ENCODE data around the gene HYOU1.
A peak's percentile ranks its signal among the peaks of the same experiment; 100 is the strongest.
"Not testable (repeated sequence)": the region's sequence is repeated elsewhere in the genome, so short reads cannot be mapped to it uniquely, and the experiment has no call there.

The HYOU1 gene

DNA sequence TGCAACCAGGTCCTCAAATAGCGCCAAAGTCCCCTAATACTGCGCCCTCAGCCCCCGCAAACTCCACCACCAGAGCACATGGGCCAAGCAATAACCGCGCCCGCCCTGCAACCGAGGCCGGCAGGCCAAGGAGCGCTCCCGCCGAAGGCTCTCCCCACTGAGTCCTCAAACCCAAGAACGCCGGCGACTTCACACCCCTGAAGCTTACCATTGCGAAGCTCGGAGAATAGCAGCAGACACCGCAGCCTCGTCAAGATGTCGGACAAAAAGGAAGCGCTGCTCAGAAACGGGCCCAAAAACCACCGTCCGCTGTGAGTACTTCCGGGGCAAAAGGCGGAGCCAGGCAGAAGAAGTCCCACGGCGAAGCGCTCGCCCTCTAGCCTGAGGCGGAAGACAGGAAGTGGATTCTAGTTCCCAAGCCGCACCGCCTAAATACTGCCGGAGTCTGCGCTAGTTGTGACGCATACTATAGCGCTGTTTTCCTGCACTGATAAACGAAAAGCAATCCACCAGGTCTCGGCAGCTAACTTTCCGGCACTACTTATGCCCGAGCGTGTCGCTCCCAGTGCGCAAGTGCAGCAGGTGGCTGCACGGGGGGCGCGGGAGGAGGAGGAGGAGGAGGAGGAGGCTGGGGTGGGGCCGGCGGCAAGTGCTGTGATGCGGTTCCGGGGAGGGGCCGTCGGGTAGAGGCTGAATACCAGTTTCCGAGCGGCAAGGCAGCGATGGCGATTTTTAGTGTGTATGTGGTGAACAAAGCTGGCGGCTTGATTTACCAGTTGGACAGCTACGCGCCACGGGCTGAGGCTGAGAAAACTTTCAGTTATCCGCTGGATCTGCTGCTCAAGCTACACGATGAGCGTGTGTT is 38.7 kb downstream of the HYOU1 start, which contains the start of the genes RPS25 and TRAPPC4:
TSS of gene RPS25 (minus strand) at position 270 of the 865 bp plus-strand sequence. CDS start at position 211, 59 bp downstream.
TSS of gene TRAPPC4 (plus strand) at position 693 of the 865 bp plus-strand sequence. CDS start at position 723, 30 bp downstream.
- DNase-seq = peak; percentile 96 to 98 (median 96)

DNA sequence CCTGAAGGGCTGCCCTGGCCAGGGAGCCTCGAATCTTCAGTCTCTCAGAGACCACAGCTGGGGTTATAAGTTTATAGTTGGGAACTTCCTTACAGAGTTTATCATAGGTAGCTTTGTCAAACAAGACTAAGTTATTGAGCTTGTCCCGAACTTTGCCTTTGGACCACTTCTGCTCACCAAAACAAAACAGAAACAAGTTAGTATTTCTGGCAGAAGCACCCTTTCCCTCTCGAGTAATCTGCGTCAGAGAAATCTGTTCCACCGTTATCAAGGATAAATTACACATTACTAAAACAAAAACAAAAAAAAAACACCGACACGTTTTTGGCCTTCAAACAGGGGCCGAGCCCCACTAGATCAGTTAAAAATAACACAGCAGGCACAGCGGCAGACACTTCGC is 39.6 kb downstream of the HYOU1 start:
- not testable (repeated sequence) for DNase-seq

DNA sequence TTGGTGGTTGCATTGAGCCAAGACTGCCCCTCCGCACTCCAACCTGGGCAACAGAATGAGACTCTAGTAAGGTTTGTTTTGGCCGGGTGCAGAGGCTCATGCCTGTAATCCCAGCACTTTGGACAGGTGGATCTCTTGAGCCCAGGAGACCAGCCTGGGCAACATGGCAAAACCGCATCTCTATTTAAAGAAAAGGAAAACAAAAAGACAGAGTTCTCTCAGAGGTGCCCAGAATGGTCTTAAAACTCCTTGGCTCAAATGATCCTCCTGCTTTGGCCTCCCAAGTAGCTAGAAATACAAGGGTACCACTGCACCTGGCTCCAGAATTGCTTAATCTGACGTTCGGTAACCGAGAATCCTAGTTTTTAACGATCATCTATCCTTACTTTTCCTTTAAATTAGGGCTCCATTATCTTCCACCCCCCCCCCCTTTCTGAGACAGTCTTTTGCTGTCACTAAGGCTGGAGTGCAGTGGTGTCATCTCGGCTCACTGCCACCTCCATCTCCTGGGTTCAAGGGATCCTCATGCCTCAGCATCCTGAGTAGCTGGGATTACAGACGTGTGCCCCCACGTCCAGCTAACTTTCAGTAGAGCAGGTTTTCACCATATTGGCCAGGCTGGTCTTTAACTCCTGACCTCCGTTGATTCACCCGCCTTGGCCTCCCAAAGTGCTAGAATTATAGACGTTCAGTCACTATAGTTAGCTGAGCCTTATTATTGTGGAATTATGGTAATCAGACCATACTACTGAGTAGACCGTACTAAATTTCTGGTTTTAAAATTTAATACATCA is 40.6 kb downstream of the HYOU1 start:
- no peak for DNase-seq

DNA sequence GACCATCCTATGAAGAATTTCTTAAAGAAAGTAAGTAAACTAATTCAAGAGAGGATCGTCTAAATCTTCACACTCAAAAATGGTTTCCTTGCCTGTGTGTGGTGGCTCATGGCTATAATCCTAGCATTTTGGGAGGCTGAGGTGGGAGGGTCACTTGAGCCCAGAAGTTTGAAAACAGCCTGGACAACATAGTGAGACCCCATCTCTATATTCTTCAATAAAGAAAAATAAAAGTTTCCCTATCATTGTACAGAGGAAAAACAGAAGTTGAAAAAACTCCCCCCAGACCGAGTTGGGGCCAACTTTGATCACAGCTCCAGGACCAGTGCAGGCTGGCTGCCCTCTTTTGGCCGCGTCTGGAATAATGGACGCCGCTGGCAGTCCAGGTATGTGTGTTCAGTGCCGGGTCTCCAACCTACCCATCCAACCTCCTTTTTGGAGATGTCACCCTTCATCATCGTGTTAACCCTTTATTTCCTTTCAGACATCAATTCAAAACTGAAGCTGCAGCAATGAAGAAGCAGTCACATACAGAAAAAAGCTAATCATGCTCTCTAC is 41.9 kb downstream of the HYOU1 start:
- peak in 1 of 4 experiments; percentile 21 for DNase-seq

DNA sequence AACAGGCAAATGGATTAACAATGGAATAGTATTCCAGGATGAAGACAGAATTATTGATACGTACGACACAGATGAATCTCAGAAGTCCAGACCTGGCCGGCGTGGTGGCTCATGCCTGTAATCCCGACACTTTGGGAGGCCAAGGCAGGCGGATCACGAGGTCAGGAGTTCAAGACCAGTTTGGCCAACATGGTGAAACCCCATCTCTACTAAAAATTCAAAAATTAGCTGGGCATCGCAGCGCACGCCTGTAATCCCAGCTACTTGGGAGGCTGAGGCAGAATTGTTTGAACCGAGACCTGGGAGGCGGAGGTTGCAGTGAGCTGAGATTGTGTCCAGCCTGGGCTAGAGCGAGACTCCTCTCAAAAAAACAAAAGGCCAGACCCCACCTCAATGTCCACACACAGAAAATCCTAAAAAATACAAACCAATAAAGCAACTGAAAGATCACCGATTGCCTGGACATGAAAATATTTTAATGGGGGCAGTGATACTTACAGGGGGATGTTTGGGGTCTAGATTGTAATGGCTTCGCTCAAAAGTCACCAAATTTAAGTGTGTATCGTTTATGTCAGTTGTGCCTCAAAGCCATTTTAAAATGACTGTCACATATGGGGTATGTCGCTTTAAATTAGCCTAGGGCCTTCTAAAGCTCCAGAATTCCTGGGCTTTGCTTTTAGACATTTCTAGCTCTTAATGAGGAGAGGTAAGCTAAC is 42.6 kb downstream of the HYOU1 start:
- no peak for DNase-seq

DNA sequence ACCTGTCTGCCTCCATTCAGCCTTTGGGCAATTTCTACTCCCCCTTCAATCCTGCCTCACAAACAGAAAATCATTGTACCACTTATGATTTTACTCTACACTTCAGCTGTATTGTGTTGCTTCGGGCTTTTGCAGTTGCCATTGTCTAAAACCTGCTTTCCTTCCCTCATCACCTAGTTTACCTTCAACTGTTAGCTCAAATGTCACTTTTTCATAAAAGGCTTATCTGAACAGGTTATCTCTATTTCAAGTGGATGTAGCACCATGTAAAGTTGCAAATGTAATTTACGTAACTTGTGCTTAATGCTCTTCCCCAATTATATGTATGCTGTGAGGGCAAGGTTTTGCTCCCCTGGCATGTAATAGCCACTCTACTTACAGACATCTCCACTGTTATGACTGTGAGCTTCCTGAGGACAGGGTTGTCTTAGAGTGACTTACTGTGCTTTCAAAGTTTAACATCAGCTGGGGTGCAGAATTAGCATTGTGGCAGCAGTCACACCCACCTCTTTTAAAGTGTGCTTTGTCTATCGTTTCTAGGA is 44.3 kb downstream of the HYOU1 start:
- DNase-seq = no peak

DNA sequence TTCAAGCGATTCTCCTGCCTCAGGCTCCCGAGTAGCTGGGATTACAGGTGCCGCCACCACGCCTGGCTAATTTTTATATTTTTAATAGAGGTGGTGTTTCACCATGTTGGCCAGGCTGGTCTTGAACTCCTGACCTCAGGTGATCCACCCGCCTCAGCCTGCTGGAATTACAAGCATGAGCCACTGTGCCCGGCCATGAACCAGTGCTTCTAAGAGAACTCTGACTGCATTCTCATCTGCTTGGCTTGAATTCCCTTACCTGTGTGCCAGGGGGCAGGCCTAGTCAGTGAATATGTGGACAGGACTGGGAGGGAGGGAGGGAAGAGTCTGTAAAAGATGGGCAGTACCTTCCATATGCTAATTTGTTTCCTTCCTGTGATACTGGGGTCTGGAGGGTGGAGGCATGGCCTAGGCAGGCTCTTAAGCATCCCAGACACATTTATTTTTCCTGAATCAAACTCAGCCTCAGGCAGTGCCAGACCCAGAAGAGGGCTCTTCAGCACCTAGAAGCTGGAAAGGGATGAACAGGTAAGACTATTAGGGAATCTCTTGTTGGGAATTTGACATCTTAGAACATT is 45.4 kb downstream of the HYOU1 start:
- DNase-seq = no peak

DNA sequence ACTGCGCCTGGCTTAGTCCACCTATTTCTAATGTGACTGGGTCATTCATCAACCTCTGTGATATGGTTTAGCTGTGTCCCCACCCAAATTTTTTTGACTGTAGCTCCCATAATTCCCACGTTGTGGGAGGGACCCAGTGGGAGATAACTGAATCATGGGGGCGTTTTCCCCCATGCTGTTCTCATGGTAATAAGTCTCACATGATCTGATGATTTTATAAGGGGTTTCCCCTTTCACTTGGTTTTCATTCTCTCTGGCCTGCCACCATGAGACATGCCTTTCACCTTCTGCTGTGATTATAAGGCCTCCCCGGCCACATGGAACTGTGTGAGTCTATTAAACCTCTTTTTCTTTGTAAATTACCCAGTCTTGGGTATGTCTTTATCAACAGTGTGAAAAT is 50.3 kb downstream of the HYOU1 start:
- DNase-seq = no peak

DNA sequence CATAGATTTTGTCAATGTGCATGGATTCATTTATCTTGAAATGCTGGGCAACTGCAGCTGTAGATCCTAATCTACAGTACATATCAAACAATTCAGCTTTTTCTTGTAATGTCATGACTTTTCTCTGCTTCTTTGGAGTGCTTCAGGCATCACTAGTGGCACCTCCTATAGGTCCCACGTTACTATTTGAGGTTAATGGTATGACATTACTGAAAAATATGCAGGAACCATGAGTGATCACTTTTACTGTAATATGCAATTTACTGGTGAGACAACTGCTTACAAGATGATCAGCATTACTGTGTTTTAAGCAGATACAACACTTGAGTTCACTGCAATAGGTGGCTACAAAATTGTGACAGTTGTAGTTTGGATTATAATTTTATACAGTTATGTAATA is 56.1 kb downstream of the HYOU1 start:
- no peak for DNase-seq

DNA sequence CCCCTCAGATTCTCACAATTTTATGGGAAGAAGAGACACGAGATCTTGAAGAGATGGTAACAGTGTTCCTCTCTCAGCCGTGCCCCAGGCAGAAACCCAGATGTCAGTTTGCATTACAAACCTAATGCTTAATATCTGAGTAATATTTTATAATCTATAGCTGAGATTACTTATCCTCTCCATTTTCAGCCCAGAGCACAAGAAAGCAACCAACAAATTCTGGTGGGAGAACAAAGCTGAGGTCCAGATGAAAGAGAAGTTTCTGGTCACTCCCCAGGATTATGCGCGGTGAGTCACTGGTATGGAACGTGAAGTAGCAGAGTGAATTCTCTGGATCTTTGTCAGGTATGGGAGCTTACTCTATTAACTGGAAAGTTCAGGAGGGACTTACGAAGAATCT is 58.2 kb downstream of the HYOU1 start:
- DNase-seq = no peak

DNA sequence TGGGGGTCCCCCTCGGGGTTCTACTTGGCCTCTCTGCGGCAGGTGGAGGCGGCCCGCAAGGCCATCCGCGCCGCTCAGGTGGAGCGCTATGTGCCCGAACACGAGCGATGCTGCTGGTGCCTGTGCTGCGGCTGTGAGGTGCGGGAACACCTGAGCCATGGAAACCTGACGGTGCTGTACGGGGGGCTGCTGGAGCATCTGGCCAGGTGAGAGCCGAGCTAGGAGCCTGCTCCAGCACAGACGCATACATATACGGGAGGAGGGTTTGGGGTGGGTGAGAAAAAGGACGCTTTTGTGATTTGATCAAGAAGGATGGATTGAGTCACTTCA is 58.7 kb downstream of the HYOU1 start:
- DNase-seq = no peak

DNA sequence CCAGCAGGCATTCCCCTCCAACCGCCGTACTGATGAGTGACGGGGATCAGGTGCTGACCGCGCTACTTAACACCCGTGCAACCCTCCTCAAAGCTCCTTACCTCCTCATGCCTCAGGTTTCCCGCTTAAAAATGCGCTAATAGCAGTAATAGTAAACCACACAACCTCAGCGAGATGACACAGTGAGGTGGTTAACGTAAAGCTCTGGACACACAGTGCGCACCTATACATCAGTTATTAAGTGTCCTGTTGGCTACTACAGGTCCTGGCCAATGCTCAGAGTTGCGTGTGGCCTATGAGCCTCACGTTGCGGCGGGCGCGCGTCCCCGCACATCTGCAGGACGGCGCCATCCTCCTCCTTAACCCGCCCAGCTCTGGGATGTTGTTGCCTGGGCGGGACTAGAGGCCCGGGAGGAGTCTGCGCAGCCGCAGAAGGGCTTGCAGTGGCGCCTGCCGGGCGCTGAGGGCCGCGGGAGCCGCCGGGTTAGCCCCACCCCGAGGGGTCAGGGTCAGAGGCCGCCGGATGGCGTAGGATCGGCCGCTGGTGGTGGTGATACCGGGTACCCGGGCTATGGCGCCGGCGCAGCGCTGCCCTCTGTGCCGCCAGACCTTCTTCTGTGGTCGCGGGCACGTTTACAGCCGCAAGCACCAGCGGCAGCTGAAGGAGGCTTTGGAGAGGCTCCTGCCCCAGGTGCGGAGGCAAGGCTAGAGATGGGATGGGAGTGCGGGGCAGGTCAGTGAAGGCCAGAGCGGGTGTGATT is 59.2 kb downstream of the HYOU1 start, which contains the start of gene CENATAC:
TSS of gene CENATAC (plus strand) at position 512 of the 761 bp plus-strand sequence. CDS start at position 572, 60 bp downstream.
- peak; percentile 97 to 99 (median 98) for DNase-seq

DNA sequence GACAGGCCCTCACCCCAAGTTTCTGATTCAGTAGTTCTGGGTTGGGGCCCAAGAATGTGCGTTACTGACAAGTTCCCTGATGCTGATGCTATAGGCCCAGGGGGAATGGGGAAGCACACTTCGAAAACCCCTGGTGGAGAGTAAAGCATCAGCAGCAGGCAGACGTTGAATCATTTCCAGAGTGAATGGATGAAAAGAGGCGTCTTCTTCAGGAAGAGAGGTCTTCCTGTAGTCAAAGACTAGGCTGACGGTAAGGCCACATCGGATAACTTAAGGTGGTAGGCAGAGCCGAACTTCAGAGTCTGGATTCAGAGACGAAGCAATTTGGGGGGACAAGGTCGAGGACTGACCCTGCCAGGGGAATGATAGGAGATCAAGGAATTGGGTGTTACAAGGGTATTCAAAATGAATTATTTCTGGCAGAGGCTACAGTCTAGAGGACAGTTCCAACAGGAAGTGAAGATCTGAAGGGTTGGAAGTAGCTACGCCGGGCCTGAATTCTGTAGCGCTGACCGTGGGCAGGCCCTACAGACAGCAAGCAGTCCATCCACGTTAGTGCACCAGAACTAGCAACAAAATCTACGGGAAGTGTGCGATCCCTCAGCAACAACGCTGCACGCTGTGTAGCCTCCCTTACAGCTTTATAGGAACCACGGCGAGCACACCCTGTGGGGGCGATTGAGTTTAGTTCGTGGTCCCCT is 59.9 kb downstream of the HYOU1 start:
- DNase-seq = peak; percentile 51 to 73 (median 58)

All from suppressor macrophage (primary cell).